ENCODE data around the gene LCE2C. TPM values are rescaled to one million over a fixed set of nuclear protein-coding genes. Genes with fewer than 3 reads are reported as not detected.
"Not testable (repeated sequence)": the region's sequence is repeated elsewhere in the genome, so short reads cannot be mapped to it uniquely, and the experiment has no call there.

The LCE2C gene
- total RNA-seq, 2 experiments from 2014 or later: not detected

DNA sequence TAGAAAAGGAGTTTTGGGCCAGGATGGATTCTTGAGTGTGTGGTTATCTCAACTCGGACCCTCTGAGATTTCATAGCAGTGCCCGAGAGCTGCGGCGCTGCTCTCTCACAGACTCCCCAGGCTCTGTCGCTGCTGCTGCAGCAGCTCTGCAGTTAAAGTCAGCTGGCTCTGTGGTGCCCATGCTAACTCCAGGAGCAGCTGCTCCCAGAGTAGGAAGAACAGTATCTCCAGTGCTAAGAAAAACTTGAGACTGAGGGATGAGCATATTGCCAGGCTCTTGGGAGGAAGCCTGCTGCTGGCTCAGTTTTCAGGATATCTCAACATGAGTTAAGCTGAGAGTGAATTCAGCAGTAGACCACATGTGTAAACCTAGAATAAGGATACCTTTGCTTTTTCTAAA is 7.4 kb upstream of the LCE2C start:
- CTCF ChIA-PET: interaction anchor here (1.4 kb wide), 1 partner anchor 14 kb away, joined by 4 read pairs; no protein-coding TSS in a partner anchor
- Mint-ChIP-seq H3K27me3 (peaks cover 4% of the 10 kb centered on the region), H3K27ac (no peak overlapping the region), H3K4me1 (ENCODE audit: low read depth) (no peaks in the 10 kb centered on the region), H3K4me3 (no peak overlapping the region), H3K9me3 (no peaks in the 10 kb centered on the region), H3K36me3 (no peaks in the 10 kb centered on the region)
- POLR2A ChIA-PET: no interaction called here
- no peak for DNase-seq
- intact Hi-C loops (cut with micrococcal nuclease): no loop called here

DNA sequence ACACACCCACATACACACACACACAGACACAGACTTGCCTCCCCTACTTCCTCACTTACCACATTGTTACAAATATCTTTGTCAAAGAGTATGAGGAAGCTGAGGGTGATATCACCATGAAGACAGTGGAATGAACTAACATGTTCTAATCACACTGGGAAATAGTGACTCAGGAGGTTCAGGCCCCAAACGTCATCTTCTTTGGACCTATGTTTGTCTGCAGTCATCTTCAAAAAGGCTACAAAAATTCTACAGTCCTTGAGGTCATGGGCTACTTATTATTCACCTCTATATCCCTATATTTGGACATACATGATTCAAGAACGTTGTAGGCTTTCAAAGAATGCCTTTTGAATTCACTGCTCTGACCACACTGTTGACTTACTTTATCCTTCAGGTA is 2.1 kb upstream of the LCE2C start:
- Mint-ChIP-seq H3K27me3 (peaks cover 12% of the 10 kb centered on the region), H3K4me1 (ENCODE audit: low read depth) (no peaks in the 10 kb centered on the region), H3K36me3 (no peaks in the 10 kb centered on the region), H3K4me3 (no peak overlapping the region), H3K9me3 (no peaks in the 10 kb centered on the region), H3K27ac (no peak overlapping the region)
- ChIA-PET CTCF (no interaction called here), POLR2A (no interaction called here)
- intact Hi-C loops (cut with micrococcal nuclease): no loop called here
- no peak for DNase-seq

DNA sequence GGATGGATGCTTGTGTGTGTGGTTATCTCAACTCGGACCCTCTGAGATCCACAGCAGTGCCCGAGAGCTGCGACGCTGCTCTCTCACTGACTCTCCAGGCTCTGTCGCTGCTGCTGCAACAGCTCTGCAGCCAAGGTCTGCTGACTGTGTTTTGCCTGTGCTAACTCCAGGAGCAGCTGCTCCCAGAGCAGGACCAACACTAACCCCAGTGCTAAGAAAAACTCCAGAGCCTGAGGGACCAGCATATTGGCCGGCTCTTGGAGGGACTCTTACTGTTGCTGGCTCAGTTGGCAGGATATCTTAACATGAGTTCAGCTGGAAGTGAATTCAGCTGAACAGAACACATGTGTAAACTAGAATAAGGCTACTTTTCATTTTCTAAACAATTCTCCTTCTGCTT is 4.4 kb downstream of the LCE2C start:
- peaks cover 33% of the 10 kb centered on the region for H3K27me3 Mint-ChIP-seq
- H3K27ac Mint-ChIP-seq: no peak overlapping the region
- H3K36me3 Mint-ChIP-seq: no peaks in the 10 kb centered on the region
- CTCF ChIA-PET: no interaction called here
- H3K9me3 Mint-ChIP-seq: no peaks in the 10 kb centered on the region
- H3K4me1 Mint-ChIP-seq (ENCODE audit: low read depth): no peaks in the 10 kb centered on the region
- no peak overlapping the region for H3K4me3 Mint-ChIP-seq
- intact Hi-C loops (cut with micrococcal nuclease): no loop called here
- POLR2A ChIA-PET: no interaction called here
- no peak for DNase-seq

DNA sequence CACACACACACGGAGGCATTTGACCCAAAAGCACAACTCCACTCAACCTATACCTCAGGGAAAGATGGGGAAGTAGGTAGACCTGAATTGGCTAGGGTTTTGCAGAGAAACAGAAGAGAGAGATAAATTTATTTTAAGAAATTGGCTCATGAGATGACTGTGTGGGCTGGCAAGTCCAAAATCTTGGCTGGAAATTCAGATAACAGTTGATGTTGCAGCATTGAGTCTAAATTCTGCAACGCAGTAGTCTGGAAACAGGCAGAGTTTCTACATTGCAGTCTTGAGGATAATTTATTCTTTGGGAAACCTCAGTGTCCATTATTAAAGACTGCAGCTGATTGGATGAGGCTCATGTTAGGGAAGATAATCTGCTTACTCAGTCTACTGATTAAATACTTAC is 6.5 kb downstream of the LCE2C start:
- intact Hi-C loops (cut with micrococcal nuclease): no loop called here
- Mint-ChIP-seq H3K27me3 (peaks cover 30% of the 10 kb centered on the region), H3K27ac (no peak overlapping the region), H3K9me3 (no peaks in the 10 kb centered on the region), H3K4me1 (ENCODE audit: low read depth) (no peaks in the 10 kb centered on the region), H3K4me3 (no peak overlapping the region), H3K36me3 (no peaks in the 10 kb centered on the region)
- DNase-seq: no peak
- POLR2A ChIA-PET: no interaction called here
- CTCF ChIA-PET: no interaction called here

DNA sequence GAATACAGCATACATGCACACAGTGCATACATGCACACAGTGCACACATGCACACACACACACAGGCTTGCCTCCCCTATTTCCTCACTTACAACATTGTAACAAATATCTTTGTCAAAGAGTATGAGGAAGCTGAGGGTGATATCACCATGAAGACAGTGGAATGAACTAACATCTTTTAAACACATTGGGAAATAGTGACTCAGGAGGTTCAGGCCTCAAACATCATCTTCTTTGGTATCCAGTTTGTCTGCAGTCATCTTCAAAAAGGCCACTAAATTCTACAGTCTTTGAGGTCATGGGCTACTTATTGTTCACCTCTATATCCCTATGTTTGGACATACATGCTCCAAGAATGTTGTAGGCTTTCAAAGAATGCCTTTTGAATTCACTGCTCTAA is 8.8 kb downstream of the LCE2C start:
- Mint-ChIP-seq H3K36me3 (no peaks in the 10 kb centered on the region), H3K27me3 (peaks cover 29% of the 10 kb centered on the region), H3K4me3 (no peak overlapping the region), H3K27ac (no peak overlapping the region), H3K4me1 (ENCODE audit: low read depth) (no peaks in the 10 kb centered on the region), H3K9me3 (no peaks in the 10 kb centered on the region)
- CTCF ChIA-PET: no interaction called here
- intact Hi-C loops (cut with micrococcal nuclease): no loop called here
- DNase-seq: no peak
- POLR2A ChIA-PET: no interaction called here

DNA sequence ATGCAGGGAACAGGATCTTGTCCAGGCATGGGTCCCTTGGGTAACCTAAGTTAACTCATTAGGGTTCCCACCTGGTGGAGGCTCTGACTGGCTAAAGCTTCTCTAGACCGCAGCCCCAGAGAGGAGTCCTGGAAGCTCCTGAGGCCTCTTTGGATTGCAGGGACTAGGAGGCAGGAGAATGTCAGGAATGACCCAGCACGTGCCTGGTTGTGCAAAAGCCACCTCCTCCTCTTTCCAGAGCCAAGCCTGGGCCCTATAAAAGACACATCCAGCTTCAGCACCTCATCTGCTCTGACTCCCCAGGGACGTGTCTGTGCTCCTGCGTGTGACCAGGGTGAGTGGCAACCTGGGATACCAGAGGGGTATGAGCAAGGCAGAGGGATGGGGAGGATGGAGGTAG is 10.7 kb downstream of the LCE2C start, which contains the start of gene LCE2B:
Gene LCE2B (plus strand): TSS at position 301 of the 400 bp plus-strand sequence. CDS start 721 bp downstream, outside the sequence.
- H3K27ac Mint-ChIP-seq; H3K4me3 Mint-ChIP-seq; H3K9me3 Mint-ChIP-seq; DNase-seq; CTCF ChIA-PET; H3K36me3 Mint-ChIP-seq; intact Hi-C loops (cut with micrococcal nuclease); H3K4me1 Mint-ChIP-seq (ENCODE audit: low read depth); POLR2A ChIA-PET: not testable (repeated sequence)
- H3K27me3 Mint-ChIP-seq: peaks cover 35% of the 10 kb centered on the region

DNA sequence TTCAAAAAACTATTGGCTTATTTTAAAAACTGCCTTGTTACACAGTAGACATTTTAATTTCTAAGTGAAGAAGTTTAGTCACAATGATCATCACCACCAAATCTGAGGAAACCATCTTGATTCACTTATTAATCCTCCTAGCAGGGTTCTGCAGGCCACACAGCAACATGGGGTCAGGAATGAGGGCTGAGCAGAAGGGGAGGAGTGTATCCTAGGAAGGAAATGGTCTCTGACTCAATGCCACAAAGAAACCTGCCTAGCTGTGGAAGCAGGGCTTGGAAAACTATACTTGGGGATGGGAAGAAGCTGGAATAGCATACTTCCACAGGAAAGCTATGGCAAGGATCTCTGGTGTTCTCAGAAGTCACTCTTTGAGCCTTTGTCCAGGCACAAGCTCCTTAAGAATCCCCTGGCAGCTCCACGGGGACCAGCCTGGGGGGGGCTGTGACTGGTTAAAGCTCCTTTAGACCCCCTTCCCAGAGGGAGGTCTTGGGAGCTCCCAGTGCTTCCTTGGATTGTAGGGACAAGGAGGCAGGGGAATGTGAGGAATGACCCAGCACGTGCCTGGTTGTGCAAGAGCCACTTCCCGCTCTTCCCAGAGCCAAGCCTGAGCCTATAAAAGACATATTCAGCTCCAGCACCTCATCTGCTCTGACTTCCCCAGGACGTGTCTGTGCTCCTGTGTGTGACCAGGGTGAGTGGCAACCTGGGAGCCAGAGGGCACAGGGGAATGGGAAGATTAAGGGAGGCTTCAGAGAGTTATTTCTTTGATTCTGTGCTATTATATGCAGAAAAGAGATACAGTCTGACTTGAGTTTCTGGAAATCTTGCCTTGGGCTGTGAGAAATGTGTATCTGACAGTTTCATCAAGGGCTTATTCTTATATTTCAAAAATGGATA is 22.9 kb downstream of the LCE2C start, which contains the start of gene LCE2A:
Gene LCE2A (plus strand): TSS at position 645 of the 900 bp plus-strand sequence. CDS start 557 bp downstream, outside the sequence.
- H3K36me3 Mint-ChIP-seq: no peaks in the 10 kb centered on the region
- intact Hi-C loops (cut with micrococcal nuclease): no loop called here
- DNase-seq: no peak
- H3K4me3 Mint-ChIP-seq: no peak within 1 kb of the TSS
- peaks cover 6% of the 10 kb centered on the region for H3K27me3 Mint-ChIP-seq
- ChIA-PET CTCF (no interaction called here), POLR2A (no interaction called here)
- no peak within 1 kb of the TSS for H3K27ac Mint-ChIP-seq
- no peaks in the 10 kb centered on the region for H3K4me1 Mint-ChIP-seq (ENCODE audit: low read depth)
- no peaks in the 10 kb centered on the region for H3K9me3 Mint-ChIP-seq

DNA sequence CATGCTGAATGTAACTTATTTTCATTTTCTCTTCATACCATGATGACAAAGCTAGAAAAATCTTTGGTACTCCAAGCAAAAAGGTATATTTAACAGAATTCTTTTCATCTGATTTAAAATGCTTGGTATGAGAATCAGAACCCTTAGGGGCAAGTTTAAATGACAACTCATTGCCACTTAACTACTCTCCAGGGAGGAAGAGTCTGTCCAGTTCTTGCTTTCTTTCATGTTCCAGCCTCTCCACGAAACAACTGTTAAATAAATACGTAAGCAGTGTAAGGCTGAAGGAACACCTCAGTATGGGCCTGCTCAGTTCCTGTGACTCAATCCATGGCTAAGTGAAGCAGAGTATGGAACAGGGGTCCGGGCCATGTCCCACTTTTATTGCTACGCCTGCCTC is 24.7 kb downstream of the LCE2C start:
- H3K4me3 Mint-ChIP-seq: no peak overlapping the region
- H3K4me1 Mint-ChIP-seq (ENCODE audit: low read depth): no peaks in the 10 kb centered on the region
- peaks cover 5% of the 10 kb centered on the region for H3K9me3 Mint-ChIP-seq
- no peak overlapping the region for H3K27ac Mint-ChIP-seq
- CTCF ChIA-PET: no interaction called here
- no peak for DNase-seq
- intact Hi-C loops (cut with micrococcal nuclease): no loop called here
- peaks cover 7% of the 10 kb centered on the region for H3K27me3 Mint-ChIP-seq
- POLR2A ChIA-PET: no interaction called here
- no peaks in the 10 kb centered on the region for H3K36me3 Mint-ChIP-seq

DNA sequence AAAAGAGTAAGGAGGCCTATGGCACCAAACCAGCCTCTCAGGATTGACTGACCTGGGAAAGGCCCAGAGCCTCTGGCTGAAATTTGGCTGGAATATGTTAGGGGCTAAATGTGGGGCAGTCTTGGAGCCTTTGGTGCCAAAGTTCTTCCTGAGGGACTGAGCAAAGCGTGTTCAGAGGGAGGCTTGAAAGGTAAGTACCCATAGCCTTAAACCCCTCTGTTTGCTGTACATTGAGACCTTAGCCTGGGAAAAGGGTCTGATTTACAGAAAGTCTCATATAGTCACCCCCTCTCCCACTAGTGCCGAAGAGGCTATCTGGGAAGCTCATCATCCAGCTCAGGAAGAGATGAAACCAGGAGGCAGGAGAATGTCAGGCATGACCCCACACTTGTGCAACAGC is 32.8 kb downstream of the LCE2C start, which contains the start of gene LCE4A:
Gene LCE4A (plus strand): TSS at position 301 of the 400 bp plus-strand sequence. CDS start 916 bp downstream, outside the sequence.
- DNase-seq: no peak
- intact Hi-C loops (cut with micrococcal nuclease): no loop called here

DNA sequence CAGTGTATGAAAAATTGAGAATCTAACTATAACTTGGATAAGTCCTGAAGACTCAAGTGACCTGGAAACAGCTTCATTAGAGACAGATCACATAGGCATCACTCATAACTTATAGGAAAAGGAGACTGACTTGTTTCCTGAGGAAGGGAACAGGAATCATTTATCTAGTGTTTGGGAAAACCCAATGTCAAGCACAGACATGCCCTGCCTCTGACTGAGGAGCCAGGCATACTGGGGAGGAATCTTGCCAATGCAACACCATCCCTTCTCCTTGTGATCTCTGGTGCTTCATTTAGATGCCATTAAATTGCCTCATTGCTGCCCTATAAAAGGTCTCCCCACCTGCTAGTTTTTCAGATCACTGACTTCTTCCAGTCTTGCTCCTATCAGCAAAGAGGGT is 43.2 kb downstream of the LCE2C start:
- intact Hi-C loops (cut with micrococcal nuclease): no loop called here
- peaks cover 8% of the 10 kb centered on the region for H3K9me3 Mint-ChIP-seq
- no peak overlapping the region for H3K27ac Mint-ChIP-seq
- H3K4me1 Mint-ChIP-seq (ENCODE audit: low read depth): no peaks in the 10 kb centered on the region
- H3K4me3 Mint-ChIP-seq: no peak overlapping the region
- H3K36me3 Mint-ChIP-seq: no peaks in the 10 kb centered on the region
- CTCF ChIA-PET: no interaction called here
- POLR2A ChIA-PET: no interaction called here
- peaks cover 13% of the 10 kb centered on the region for H3K27me3 Mint-ChIP-seq
- no peak for DNase-seq

More for the DNA sequence above, 32.8 kb downstream of the LCE2C start, which contains the start of gene LCE4A:
- no peak within 1 kb of the TSS for H3K4me3 Mint-ChIP-seq
- H3K27me3 Mint-ChIP-seq: peaks cover 21% of the 10 kb centered on the region
- ChIA-PET CTCF (no interaction called here), POLR2A (no interaction called here)
- no peaks in the 10 kb centered on the region for H3K4me1 Mint-ChIP-seq (ENCODE audit: low read depth)
- H3K9me3 Mint-ChIP-seq: peaks cover 5% of the 10 kb centered on the region
- no peaks in the 10 kb centered on the region for H3K36me3 Mint-ChIP-seq
- no peak within 1 kb of the TSS for H3K27ac Mint-ChIP-seq

DNA sequence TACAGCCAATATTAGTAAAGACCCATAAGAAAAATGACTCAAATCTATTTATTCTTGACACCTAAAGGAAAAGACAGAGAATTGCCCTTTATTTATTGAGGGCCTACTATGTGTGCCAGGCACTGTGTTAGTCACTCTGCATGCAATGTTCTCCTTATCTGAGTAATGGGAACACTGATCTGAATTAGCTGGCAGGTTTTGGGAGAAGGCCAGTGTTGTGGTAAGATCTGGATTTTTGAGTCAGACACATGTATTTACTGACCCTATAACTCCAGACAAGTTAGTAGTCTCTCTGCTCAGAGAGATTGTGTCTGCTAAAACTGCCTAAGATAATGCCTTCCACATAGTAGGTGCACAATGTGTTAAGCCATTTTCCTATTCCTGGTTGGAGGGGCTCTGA is 50.2 kb downstream of the LCE2C start:
- no peaks in the 10 kb centered on the region for H3K4me1 Mint-ChIP-seq (ENCODE audit: low read depth)
- H3K4me3 Mint-ChIP-seq: no peak overlapping the region
- DNase-seq: no peak
- peaks cover 9% of the 10 kb centered on the region for H3K27me3 Mint-ChIP-seq
- ChIA-PET CTCF (no interaction called here), POLR2A (no interaction called here)
- H3K36me3 Mint-ChIP-seq: no peaks in the 10 kb centered on the region
- no peaks in the 10 kb centered on the region for H3K9me3 Mint-ChIP-seq
- H3K27ac Mint-ChIP-seq: no peak overlapping the region
- intact Hi-C loops (cut with micrococcal nuclease): no loop called here

All from activated CD4-positive, alpha-beta memory T cell treated with anti-CD3 and anti-CD28 coated beads for 36 hours (primary cell).